HCT116 (cell line): Measurements from ENCODE around the gene GAB4. TPM values are rescaled to one million over a fixed set of nuclear protein-coding genes. Genes with fewer than 3 reads are reported as not detected.

Source experiments
- ATAC-seq: fragments of 200-7000 bp; cut with Tn5 transposase; 2 replicates; pipeline ENCODE4 v1.9.1; 2020; ENCODE audit warnings: mild to moderate bottlenecking, moderate library complexity
- BruUV-seq: library from RNA; stranded (reverse); fragments of 400-500 nt; replicated peaks from 2 replicates; lab custom pipeline; 2021; lab: Mats Ljungman, UMichigan
- CTCF ChIA-PET: fragments of 300-600 bp; sonication (Branson Sonifier 250); formaldehyde crosslinking; loops from one replicate; lab custom pipeline; 2021; ENCODE audit warnings: antibody characterized with exemption; lab: Charles Lee
- POLR2A ChIA-PET: fragments of 300-600, 350-600 bp; sonication (Branson Sonifier 250); formaldehyde crosslinking; loops from one replicate; lab custom pipeline; 2021; ENCODE audit warnings: antibody characterized with exemption; lab: Charles Lee
- RAD21 ChIA-PET, 2 experiments: fragments of 300-600 bp; sonication (Branson Sonifier 250); formaldehyde crosslinking; loops; one replicate each; lab custom pipeline; 2023; ENCODE audit warnings: low total read pairs in 2 of 2; ENCODE audit not compliant: uncharacterized antibody in 2 of 2, unreplicated experiment in 2 of 2, low non-redundant PET in 1 of 2; lab: Charles Lee
- DNase-seq: peaks from one replicate; pipeline ENCODE4 v3.0.0-alpha.2; 2010; ENCODE audit warnings: low read depth, low spot score
- H2AFZ ChIP-seq: fragments of 200-600 bp; shearing (Covaris generic), sonication (generic); 2 replicates; pipeline ENCODE4 v1.6.1; 2017; ENCODE audit warnings: low read depth, mixed run types, mixed read lengths, antibody characterized with exemption, low read length; ENCODE audit not compliant: poor library complexity, severe bottlenecking
- H3K27ac ChIP-seq: 2 replicates; pipeline ENCODE4 v1.5.1; 2012; ENCODE audit warnings: low read depth, low read length
- H3K27me3 ChIP-seq: fragments of 200-600 bp; sonication (generic); 2 replicates; pipeline ENCODE4 v1.6.1; 2016; ENCODE audit warnings: mixed run types, low read length, mixed read lengths; ENCODE audit not compliant: insufficient read depth
- H3K36me3 ChIP-seq, 2 experiments: fragments of 200-500 bp in 1 of 2; fragments of 200-600 bp in 1 of 2; sonication (Bioruptor generic) in 1 of 2; sonication (generic) in 1 of 2; 2 replicates each; pipeline versions ENCODE4 v1.5.1 to v1.6.1; 2014 to 2016; ENCODE audit warnings: low read length in 2 of 2, inconsistent platforms in 1 of 2, mixed read lengths in 1 of 2, mixed run types in 1 of 2; ENCODE audit not compliant: insufficient read depth in 2 of 2, control insufficient read depth in 1 of 2
- H3K4me1 ChIP-seq, 2 experiments: fragments of 200-600 bp in 1 of 2; sonication (generic) in 1 of 2; 2 replicates each; pipeline versions ENCODE4 v1.5.1 to v1.6.1; 2012 to 2017; ENCODE audit warnings: low read length in 2 of 2, inconsistent platforms in 1 of 2, mild to moderate bottlenecking in 1 of 2, mixed read lengths in 1 of 2, mixed run types in 1 of 2, moderate library complexity in 1 of 2; ENCODE audit not compliant: insufficient read depth in 2 of 2, control insufficient read depth in 1 of 2
- H3K4me2 ChIP-seq: fragments of 200-600 bp; sonication (generic); 2 replicates; pipeline ENCODE4 v1.6.1; 2017; ENCODE audit warnings: mixed run types, low read length, mixed read lengths
- H3K4me3 ChIP-seq, 2 experiments: fragments of 200-600 bp in 1 of 2; sonication (generic) in 1 of 2; replicated peaks in 1 of 2; 2 replicates each; pipeline ENCODE4 v1.5.1; 2011 to 2016; ENCODE audit warnings: low read length in 2 of 2, control low read depth in 1 of 2, low read depth in 1 of 2, mild to moderate bottlenecking in 1 of 2, mixed read lengths in 1 of 2, mixed run types in 1 of 2
- H3K79me2 ChIP-seq: fragments of 200-600 bp; sonication (generic); 2 replicates; pipeline ENCODE4 v1.6.1; 2017; ENCODE audit warnings: mild to moderate bottlenecking, mixed run types, low read length, moderate library complexity, mixed read lengths; ENCODE audit not compliant: insufficient read depth
- H3K9ac ChIP-seq: fragments of 200-600 bp; sonication (generic); 2 replicates; pipeline ENCODE4 v1.6.1; 2016; ENCODE audit warnings: low read length, mixed read lengths
- H3K9me2 ChIP-seq: fragments of 200-600 bp; sonication (generic), shearing (Covaris generic); 2 replicates; pipeline ENCODE4 v1.6.1; 2017; ENCODE audit warnings: mixed run types, mild to moderate bottlenecking, moderate library complexity; ENCODE audit not compliant: insufficient read depth
- H3K9me3 ChIP-seq, 2 experiments: fragments of 200-500 bp in 1 of 2; fragments of 200-600 bp in 1 of 2; sonication (Bioruptor generic) in 1 of 2; sonication (generic) in 1 of 2; 2 replicates each; pipeline ENCODE4 v1.6.1; 2014 to 2017; ENCODE audit warnings: low read length in 2 of 2, mixed read lengths in 2 of 2, inconsistent platforms in 1 of 2, low read depth in 1 of 2, mild to moderate bottlenecking in 1 of 2, mixed run types in 1 of 2, moderate library complexity in 1 of 2; ENCODE audit not compliant: control insufficient read depth in 1 of 2, insufficient read depth in 1 of 2
- H4K20me1 ChIP-seq: fragments of 200-600 bp; sonication (generic), shearing (Covaris generic); 2 replicates; pipeline ENCODE4 v1.6.1; 2017; ENCODE audit warnings: mixed run types, mild to moderate bottlenecking, moderate library complexity; ENCODE audit not compliant: insufficient read depth
- CTCF ChIP-seq, 3 experiments: fragments of 200-600 bp in 1 of 3; sonication (generic) in 1 of 3; IDR thresholded peaks in 2 of 3; conservative IDR thresholded peaks in 1 of 3; 2 replicates each; pipeline ENCODE4 v1.5.1; 2012 to 2017; ENCODE audit warnings: low read depth in 2 of 3, low read length in 2 of 3, antibody characterized with exemption in 1 of 3, borderline replicate concordance in 1 of 3, control low read depth in 1 of 3, mild to moderate bottlenecking in 1 of 3, mixed read lengths in 1 of 3, mixed run types in 1 of 3, moderate library complexity in 1 of 3; ENCODE audit not compliant: insufficient read depth in 1 of 3
- ELF1 ChIP-seq: IDR thresholded peaks from 2 replicates; pipeline ENCODE4 v1.6.1; 2012; ENCODE audit warnings: low read depth, borderline replicate concordance
- EZH2phosphoT487 ChIP-seq: fragments of 200-600 bp; IDR thresholded peaks from 2 replicates; pipeline ENCODE4 v1.6.1; 2018; ENCODE audit warnings: antibody characterized with exemption, borderline replicate concordance
- MAX ChIP-seq: IDR thresholded peaks from 2 replicates; pipeline ENCODE4 v1.6.1; 2012
- REST ChIP-seq: IDR thresholded peaks from 2 replicates; pipeline ENCODE4 v1.6.1; 2012; ENCODE audit warnings: low read depth
- TCF7L2 ChIP-seq: IDR thresholded peaks from 2 replicates; pipeline ENCODE4 v1.7.0; 2011; ENCODE audit warnings: borderline replicate concordance, inconsistent platforms; ENCODE audit not compliant: insufficient read depth, insufficient read length; ENCODE audit errors: extremely low read depth
- YY1 ChIP-seq: IDR thresholded peaks from 2 replicates; pipeline ENCODE4 v1.6.1; 2011; ENCODE audit warnings: low read length, low read depth, moderate library complexity, mild to moderate bottlenecking; ENCODE audit not compliant: insufficient replicate concordance; ENCODE audit errors: extremely low read depth
- intact Hi-C: fragments of 100-400 bp; cut with micrococcal nuclease; formaldehyde crosslinking; loops from 2 replicates; pipeline ENCODE4 v1.10.0; 2022
- total RNA-seq: library from RNA; stranded (reverse); gene quantifications from one replicate; pipeline ENCODE4 v1.2.1, GENCODE V29; 2021; ENCODE audit not compliant: unreplicated experiment

Gene GAB4
- total RNA-seq, 1 experiment from 2014 or later, result not detected

GRCh38 chr22:17056058-17056457, 48.0 kb upstream of the GAB4 start:
- RAD21 ChIA-PET, result no interaction called here
- POLR2A ChIA-PET, result no interaction called here
- ATAC-seq, result no peak
- CTCF ChIA-PET, result interaction anchor here (2.6 kb wide), 1 partner anchor 138 kb away, joined by 63 read pairs; no protein-coding TSS in a partner anchor
- TF ChIP-seq CTCF (IDR thresholded peaks at IDR 0.05 in 2 of 3, conservative IDR thresholded peaks at IDR 0.05 in 1 of 3; ENCODE audit: borderline replicate concordance in 1 of 3, insufficient read depth in 1 of 3, low read depth in 2 of 3, low read length in 2 of 3) (no peak), ELF1 (no peak), YY1 (no peak), EZH2phosphoT487 (no peak), REST (no peak), TCF7L2 (no peak), MAX (no peak)
- TF ChIP-seq, all 23 proteins: peak for 0
- Histone ChIP-seq H3K9me2 (no peaks in the 10 kb centered on the region), H3K27ac (no peak overlapping the region), H3K27me3 (no peaks in the 10 kb centered on the region), H3K9ac (no peak overlapping the region), H3K4me3 (no peak overlapping the region), H3K4me1 (no peaks in the 10 kb centered on the region), H3K36me3 (peaks cover 17 to 20% of the 10 kb centered on the region in 2 experiments; a peak in 3 of 4 replicates), H3K4me2 (no peak overlapping the region), H3K79me2 (no peaks in the 10 kb centered on the region), H3K9me3 (no peaks in the 10 kb centered on the region), H2AFZ (no peak overlapping the region), H4K20me1 (no peaks in the 10 kb centered on the region)
- no TSS peak for BruUV-seq
- intact Hi-C loops, result no loop called here
- DNase-seq, result no peak
